Measurements from ENCODE around the gene RUFY4.
"Not testable (repeated sequence)": the region's sequence is repeated elsewhere in the genome, so short reads cannot be mapped to it uniquely, and the experiment has no call there.

- not testable (repeated sequence) for TF ChIP-seq CTCF (IDR thresholded peaks at IDR 0.05; ENCODE audit: insufficient read depth, low read depth, low read length); EZH2 (IDR thresholded peaks at IDR 0.05; ENCODE audit: insufficient read depth, low read length)
Measured at GRCh38 chr2:218108834-218109233, 39.8 kb downstream of the RUFY4 start.

Data from astrocyte (in vitro differentiated cells and primary cell).